Fibroblast of lung (primary cell): Measurements from ENCODE around the gene TNRC18. TPM values are rescaled to one million over a fixed set of nuclear protein-coding genes. Genes with fewer than 3 reads are reported as not detected.
"Not testable (repeated sequence)": the region's sequence is repeated elsewhere in the genome, so short reads cannot be mapped to it uniquely, and the experiment has no call there.

Source experiments
- DNase-seq, 2 donors: peaks; one replicate each; pipeline versions ENCODE4 v3.0.0 to v3.0.0-alpha.2; 2010; ENCODE audit warnings: low read depth in 2 of 2
- H2AFZ ChIP-seq: 2 replicates; pipeline ENCODE4 v1.5.1; 2012; ENCODE audit warnings: low read length, control low read depth, inconsistent platforms
- H3K27ac ChIP-seq: 2 replicates; pipeline ENCODE4 v1.5.1; 2011; ENCODE audit warnings: low read length, control low read depth; ENCODE audit not compliant: insufficient read depth
- H3K27me3 ChIP-seq: 2 replicates; pipeline ENCODE4 v1.5.1; 2011; ENCODE audit warnings: mild to moderate bottlenecking, low read length; ENCODE audit not compliant: control insufficient read depth, insufficient read depth
- H3K36me3 ChIP-seq: 2 replicates; pipeline ENCODE4 v1.5.1; 2011; ENCODE audit warnings: low read length; ENCODE audit not compliant: control insufficient read depth, insufficient read depth
- H3K4me1 ChIP-seq: 2 replicates; pipeline ENCODE4 v1.5.1; 2011; ENCODE audit warnings: low read length; ENCODE audit not compliant: control insufficient read depth, insufficient read depth; ENCODE audit errors: extremely low read depth
- H3K4me2 ChIP-seq: 2 replicates; pipeline ENCODE4 v1.5.1; 2011; ENCODE audit warnings: low read length, control low read depth; ENCODE audit not compliant: insufficient read depth; ENCODE audit errors: extremely low read depth
- H3K4me3 ChIP-seq, 4 experiments: fragments of 200-600 bp in 1 of 4; sonication (generic) in 1 of 4; replicated peaks in 1 of 4; 2 replicates each; pipeline ENCODE4 v1.5.1; 2011 to 2016; ENCODE audit warnings: low read length in 4 of 4, low read depth in 3 of 4, mild to moderate bottlenecking in 3 of 4, control low read depth in 2 of 4, inconsistent platforms in 1 of 4, mixed read lengths in 1 of 4; ENCODE audit not compliant: insufficient read depth in 1 of 4; ENCODE audit errors: control extremely low read depth in 1 of 4
- H3K79me2 ChIP-seq: 2 replicates; pipeline ENCODE4 v1.5.1; 2012; ENCODE audit warnings: mild to moderate bottlenecking, low read length, inconsistent platforms; ENCODE audit not compliant: control insufficient read depth, insufficient read depth
- H3K9ac ChIP-seq: 2 replicates; pipeline ENCODE4 v1.5.1; 2011; ENCODE audit warnings: mild to moderate bottlenecking, low read length, control low read depth; ENCODE audit not compliant: insufficient read depth
- H3K9me3 ChIP-seq: 2 replicates; pipeline ENCODE4 v1.5.1; 2012; ENCODE audit warnings: low read depth, low read length; ENCODE audit not compliant: control insufficient read depth, insufficient read depth
- H4K20me1 ChIP-seq: 2 replicates; pipeline ENCODE4 v1.5.1; 2011; ENCODE audit warnings: low read length; ENCODE audit not compliant: control insufficient read depth, insufficient read depth; ENCODE audit errors: extremely low read depth
- CTCF ChIP-seq, 2 donors: IDR thresholded peaks in 1 of 2; conservative IDR thresholded peaks in 1 of 2; 1 replicate in 1 of 2; 2 replicates in 1 of 2; pipeline ENCODE4 v1.5.1; 2011 to 2012; ENCODE audit warnings: low read length in 2 of 2, control low read depth in 1 of 2, inconsistent platforms in 1 of 2, low read depth in 1 of 2, mild to moderate bottlenecking in 1 of 2
- EZH2 ChIP-seq: IDR thresholded peaks from 2 replicates; pipeline ENCODE4 v1.5.1; 2012; ENCODE audit warnings: low read length, control low read depth, mild to moderate bottlenecking; ENCODE audit errors: missing control alignments
- polyA plus RNA-seq, 2 donors: library from polyadenylated mRNA; depleted of rRNA in 1 of 2; stranded (reverse) in 1 of 2; unstranded in 1 of 2; fragments of >200 nt; gene quantifications; 2 replicates each; pipeline ENCODE4 v1.2.1, GENCODE V29; 2011 to 2012; ENCODE audit warnings: missing spikeins in 1 of 2
- total RNA-seq: library from RNA; depleted of rRNA; stranded (reverse); fragments of >200 nt; gene quantifications from 2 replicates; pipeline ENCODE4 v1.2.1, GENCODE V29; 2014

The TNRC18 gene
- total and polyA plus RNA-seq, 2 donors (not counting 1 experiment from before 2014, with no cell fraction given), result 19.7 to 38.5 TPM

- H3K9me3 ChIP-seq, result no peaks in the 10 kb centered on the region
- TF ChIP-seq CTCF (conservative IDR thresholded peaks at IDR 0.05 in 1 of 2, IDR thresholded peaks at IDR 0.05 in 1 of 2; ENCODE audit: low read depth in 1 of 2, low read length in 2 of 2) (no peak), EZH2 (no peak)
- DNase-seq, result no peak
- H3K4me2 ChIP-seq, result no peak overlapping the region
- peaks cover 2% of the 10 kb centered on the region for H3K36me3 ChIP-seq
- H3K4me3 ChIP-seq, result no peak overlapping the region
- no peak overlapping the region for H3K9ac ChIP-seq
- no peak overlapping the region for H3K27ac ChIP-seq
- H3K4me1 ChIP-seq, result peaks cover 2% of the 10 kb centered on the region
- H3K27me3 ChIP-seq, result no peaks in the 10 kb centered on the region
- H3K79me2 ChIP-seq, result peaks cover 3% of the 10 kb centered on the region
- H2AFZ ChIP-seq, result no peak overlapping the region
- H4K20me1 ChIP-seq, result no peaks in the 10 kb centered on the region
These were observed 91.1 kb downstream of the TNRC18 start for GRCh38 chr7:5332579-5332978.

GRCh38 chr7:5330288-5330687 lies 93.3 kb downstream of the TNRC18 start:
- Histone ChIP-seq H3K27me3 (no peaks in the 10 kb centered on the region), H3K79me2 (no peaks in the 10 kb centered on the region), H3K4me1 (peaks cover 2% of the 10 kb centered on the region), H3K27ac (no peak overlapping the region), H3K36me3 (peaks cover 2% of the 10 kb centered on the region), H4K20me1 (no peaks in the 10 kb centered on the region), H3K4me3 (no peak overlapping the region), H2AFZ (no peak overlapping the region), H3K9me3 (no peaks in the 10 kb centered on the region), H3K9ac (no peak overlapping the region), H3K4me2 (no peak overlapping the region)
- TF ChIP-seq CTCF (conservative IDR thresholded peaks at IDR 0.05 in 1 of 2, IDR thresholded peaks at IDR 0.05 in 1 of 2; ENCODE audit: low read depth in 1 of 2, low read length in 2 of 2) (no peak), EZH2 (no peak)
- DNase-seq, result no peak

- H3K9me3 ChIP-seq, result no peaks in the 10 kb centered on the region
- H2AFZ ChIP-seq, result no peak overlapping the region
- no peaks in the 10 kb centered on the region for H3K27me3 ChIP-seq
- H3K9ac ChIP-seq, result no peak overlapping the region
- H3K4me2 ChIP-seq, result no peak overlapping the region
- H3K79me2 ChIP-seq, result no peaks in the 10 kb centered on the region
- no peak for TF ChIP-seq EZH2
- no peak for TF ChIP-seq CTCF (conservative IDR thresholded peaks at IDR 0.05 in 1 of 2, IDR thresholded peaks at IDR 0.05 in 1 of 2; ENCODE audit: low read depth in 1 of 2, low read length in 2 of 2)
- H3K27ac ChIP-seq, result no peak overlapping the region
- no peaks in the 10 kb centered on the region for H4K20me1 ChIP-seq
- no peak overlapping the region for H3K4me3 ChIP-seq
- peaks cover 2% of the 10 kb centered on the region for H3K4me1 ChIP-seq
- H3K36me3 ChIP-seq, result peaks cover 11% of the 10 kb centered on the region
- DNase-seq, result no peak
These were observed 98.7 kb downstream of the TNRC18 start for GRCh38 chr7:5324961-5325360.

- H3K4me2 ChIP-seq, H4K20me1 ChIP-seq, H2AFZ ChIP-seq, H3K9me3 ChIP-seq, DNase-seq, H3K27me3 ChIP-seq, H3K4me1 ChIP-seq, H3K9ac ChIP-seq, H3K4me3 ChIP-seq, H3K27ac ChIP-seq, H3K79me2 ChIP-seq: not testable (repeated sequence)
- peaks cover 11% of the 10 kb centered on the region for H3K36me3 ChIP-seq
These were observed 99.5 kb downstream of the TNRC18 start for GRCh38 chr7:5323800-5324781.
